Measurements from ENCODE around the gene DZIP1L. TPM values are rescaled to one million over a fixed set of nuclear protein-coding genes. Genes with fewer than 3 reads are reported as not detected.
"Not testable (repeated sequence)": the region's sequence is repeated elsewhere in the genome, so short reads cannot be mapped to it uniquely, and the experiment has no call there.

DZIP1L gene
- total RNA-seq, 1 experiment from 2014 or later = 6.2 TPM

DNA sequence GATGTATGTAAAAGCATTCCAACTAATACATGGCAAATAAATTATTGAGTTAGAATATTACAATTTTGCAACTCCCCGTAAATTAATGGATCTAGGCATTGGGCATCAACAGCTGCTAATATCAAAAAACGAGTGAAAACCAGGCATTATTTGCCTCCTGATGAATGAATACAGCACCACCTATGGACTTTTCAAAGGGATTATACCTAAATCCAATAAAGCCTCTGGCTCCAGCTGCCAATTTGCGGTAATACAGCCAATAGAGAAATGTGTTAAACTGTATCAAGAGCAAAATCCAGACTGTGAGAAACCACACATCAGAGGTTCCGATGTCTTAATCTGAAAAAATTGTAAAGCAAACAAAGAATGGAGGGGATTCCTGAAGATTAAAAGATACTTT lies 33.1 kb upstream of the DZIP1L start:
- CTCF ChIA-PET = interaction anchor here (0.6 to 0.7 kb wide), 2 partner anchors 84 to 1138 kb away, joined by 3 to 6 read pairs; no protein-coding TSS in a partner anchor
- Mint-ChIP-seq H3K36me3 (ENCODE audit: insufficient read depth, unreplicated experiment) (no peaks in the 10 kb centered on the region), H3K4me1 (ENCODE audit: insufficient read depth, unreplicated experiment) (no peaks in the 10 kb centered on the region), H3K4me3 (ENCODE audit: unreplicated experiment) (no peak overlapping the region), H3K9me3 (ENCODE audit: unreplicated experiment) (peaks cover 3% of the 10 kb centered on the region), H3K27ac (ENCODE audit: low read depth, unreplicated experiment) (no peak overlapping the region), H3K27me3 (ENCODE audit: insufficient read depth, unreplicated experiment) (no peaks in the 10 kb centered on the region)
- DNase-seq (ENCODE audit: unreplicated experiment) = peak; percentile 4
- TF ChIP-seq, protein P1, sequence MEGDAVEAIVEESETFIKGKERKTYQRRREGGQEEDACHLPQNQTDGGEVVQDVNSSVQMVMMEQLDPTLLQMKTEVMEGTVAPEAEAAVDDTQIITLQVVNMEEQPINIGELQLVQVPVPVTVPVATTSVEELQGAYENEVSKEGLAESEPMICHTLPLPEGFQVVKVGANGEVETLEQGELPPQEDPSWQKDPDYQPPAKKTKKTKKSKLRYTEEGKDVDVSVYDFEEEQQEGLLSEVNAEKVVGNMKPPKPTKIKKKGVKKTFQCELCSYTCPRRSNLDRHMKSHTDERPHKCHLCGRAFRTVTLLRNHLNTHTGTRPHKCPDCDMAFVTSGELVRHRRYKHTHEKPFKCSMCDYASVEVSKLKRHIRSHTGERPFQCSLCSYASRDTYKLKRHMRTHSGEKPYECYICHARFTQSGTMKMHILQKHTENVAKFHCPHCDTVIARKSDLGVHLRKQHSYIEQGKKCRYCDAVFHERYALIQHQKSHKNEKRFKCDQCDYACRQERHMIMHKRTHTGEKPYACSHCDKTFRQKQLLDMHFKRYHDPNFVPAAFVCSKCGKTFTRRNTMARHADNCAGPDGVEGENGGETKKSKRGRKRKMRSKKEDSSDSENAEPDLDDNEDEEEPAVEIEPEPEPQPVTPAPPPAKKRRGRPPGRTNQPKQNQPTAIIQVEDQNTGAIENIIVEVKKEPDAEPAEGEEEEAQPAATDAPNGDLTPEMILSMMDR (IDR thresholded peaks at IDR 0.05; ENCODE audit: unreplicated experiment) = no peak
- POLR2A ChIA-PET = interaction anchor here (1.1 kb wide), 1 partner anchor 33 kb away, joined by 3 read pairs; the partner anchor contains the start of gene DZIP1L
- no TSS peak for BruUV-seq (replicated peaks)
- intact Hi-C loops (cut with micrococcal nuclease) = no loop called here

DNA sequence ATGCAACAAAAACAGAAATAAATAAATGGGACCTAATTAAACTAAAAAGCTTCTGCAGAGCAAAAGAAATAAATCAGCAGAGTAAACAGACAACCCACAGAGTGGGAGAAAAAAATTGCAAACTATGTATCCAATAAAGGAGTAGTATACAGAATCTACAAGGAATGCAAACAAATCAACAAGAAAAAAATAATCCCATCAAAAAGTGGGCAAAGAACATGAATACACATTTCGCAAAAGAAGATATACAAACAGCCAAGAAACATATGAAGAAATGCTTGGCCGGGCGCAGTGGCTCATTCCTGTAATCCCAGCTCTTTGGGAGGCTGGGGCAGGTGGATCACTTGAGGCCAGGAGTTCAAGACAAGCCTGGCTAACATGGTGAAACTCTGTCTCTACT lies 26.8 kb upstream of the DZIP1L start:
- H3K4me3 Mint-ChIP-seq (ENCODE audit: unreplicated experiment); H3K4me1 Mint-ChIP-seq (ENCODE audit: insufficient read depth, unreplicated experiment); H3K27ac Mint-ChIP-seq (ENCODE audit: low read depth, unreplicated experiment); H3K27me3 Mint-ChIP-seq (ENCODE audit: insufficient read depth, unreplicated experiment); BruUV-seq (replicated peaks); H3K9me3 Mint-ChIP-seq (ENCODE audit: unreplicated experiment); DNase-seq (ENCODE audit: unreplicated experiment); intact Hi-C loops (cut with micrococcal nuclease); H3K36me3 Mint-ChIP-seq (ENCODE audit: insufficient read depth, unreplicated experiment): not testable (repeated sequence)
- ChIA-PET CTCF (interaction anchor here (0.6 kb wide), 1 partner anchor 327 kb away, joined by 3 read pairs; no protein-coding TSS in a partner anchor), POLR2A (interaction anchor here (0.7 kb wide), 1 partner anchor 476 kb away, joined by 3 read pairs; no protein-coding TSS in a partner anchor)

DNA sequence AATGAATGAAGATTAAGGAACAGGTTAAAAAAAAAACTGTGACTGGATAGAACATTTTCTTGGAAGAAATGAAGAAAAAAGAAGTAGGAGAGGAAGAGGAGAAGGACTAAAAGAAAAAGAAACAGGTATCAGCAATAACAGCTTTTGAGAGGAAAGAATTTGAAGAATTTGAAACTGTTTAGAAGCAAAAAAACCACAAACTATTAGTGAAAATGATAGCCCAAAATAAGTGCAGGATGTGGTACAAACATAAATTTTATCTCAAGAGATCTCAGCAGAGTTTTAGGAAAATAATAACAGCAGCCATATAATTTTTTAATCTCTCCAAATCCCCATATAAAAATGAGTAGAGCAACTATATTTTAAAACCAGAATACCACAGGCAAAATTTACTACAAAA lies 25.5 kb upstream of the DZIP1L start:
- H3K36me3 Mint-ChIP-seq (ENCODE audit: insufficient read depth, unreplicated experiment) = no peaks in the 10 kb centered on the region
- no peak overlapping the region for H3K27ac Mint-ChIP-seq (ENCODE audit: low read depth, unreplicated experiment)
- no peak for DNase-seq (ENCODE audit: unreplicated experiment)
- CTCF ChIA-PET = interaction anchor here (0.6 kb wide), 1 partner anchor 88 kb away, joined by 3 read pairs; no protein-coding TSS in a partner anchor
- BruUV-seq (replicated peaks) = no TSS peak
- H3K27me3 Mint-ChIP-seq (ENCODE audit: insufficient read depth, unreplicated experiment) = no peaks in the 10 kb centered on the region
- intact Hi-C loops (cut with micrococcal nuclease) = no loop called here
- TF ChIP-seq, protein P1 (IDR thresholded peaks at IDR 0.05; ENCODE audit: unreplicated experiment) = no peak
- POLR2A ChIA-PET = interaction anchor here (0.7 kb wide), 1 partner anchor 14 kb away, joined by 4 read pairs; no protein-coding TSS in a partner anchor
- H3K4me3 Mint-ChIP-seq (ENCODE audit: unreplicated experiment) = no peak overlapping the region
- peaks cover 6% of the 10 kb centered on the region for H3K9me3 Mint-ChIP-seq (ENCODE audit: unreplicated experiment)
- H3K4me1 Mint-ChIP-seq (ENCODE audit: insufficient read depth, unreplicated experiment) = no peaks in the 10 kb centered on the region

DNA sequence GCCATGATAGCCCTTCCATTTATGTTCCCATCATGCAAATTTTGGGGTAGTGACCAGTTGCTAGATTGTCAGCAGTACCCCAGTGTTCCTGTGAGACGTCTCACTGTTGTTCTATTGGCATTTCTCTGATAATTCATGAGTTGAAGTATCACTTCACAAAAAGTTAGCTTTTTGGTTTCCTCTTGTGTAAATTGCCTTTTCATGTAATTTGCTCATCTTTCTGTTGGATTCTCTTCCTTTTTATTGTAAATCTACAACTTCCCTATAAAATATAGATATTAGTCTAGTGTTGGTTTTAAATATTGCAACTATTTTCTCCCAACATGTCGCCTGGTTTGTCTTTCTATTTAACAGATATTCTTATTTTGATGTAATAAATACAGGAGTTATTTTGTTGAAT lies 24.3 kb upstream of the DZIP1L start:
- H3K9me3 Mint-ChIP-seq (ENCODE audit: unreplicated experiment) = peaks cover 6% of the 10 kb centered on the region
- no peak overlapping the region for H3K27ac Mint-ChIP-seq (ENCODE audit: low read depth, unreplicated experiment)
- DNase-seq (ENCODE audit: unreplicated experiment) = no peak
- TF ChIP-seq, protein P1 (IDR thresholded peaks at IDR 0.05; ENCODE audit: unreplicated experiment) = no peak
- H3K4me3 Mint-ChIP-seq (ENCODE audit: unreplicated experiment) = no peak overlapping the region
- ChIA-PET CTCF (interaction anchor here (0.9 kb wide), 1 partner anchor 16 kb away, joined by 4 read pairs; no protein-coding TSS in a partner anchor), POLR2A (no interaction called here)
- BruUV-seq (replicated peaks) = no TSS peak
- no peaks in the 10 kb centered on the region for H3K4me1 Mint-ChIP-seq (ENCODE audit: insufficient read depth, unreplicated experiment)
- intact Hi-C loops (cut with micrococcal nuclease) = no loop called here
- H3K36me3 Mint-ChIP-seq (ENCODE audit: insufficient read depth, unreplicated experiment) = no peaks in the 10 kb centered on the region
- no peaks in the 10 kb centered on the region for H3K27me3 Mint-ChIP-seq (ENCODE audit: insufficient read depth, unreplicated experiment)

DNA sequence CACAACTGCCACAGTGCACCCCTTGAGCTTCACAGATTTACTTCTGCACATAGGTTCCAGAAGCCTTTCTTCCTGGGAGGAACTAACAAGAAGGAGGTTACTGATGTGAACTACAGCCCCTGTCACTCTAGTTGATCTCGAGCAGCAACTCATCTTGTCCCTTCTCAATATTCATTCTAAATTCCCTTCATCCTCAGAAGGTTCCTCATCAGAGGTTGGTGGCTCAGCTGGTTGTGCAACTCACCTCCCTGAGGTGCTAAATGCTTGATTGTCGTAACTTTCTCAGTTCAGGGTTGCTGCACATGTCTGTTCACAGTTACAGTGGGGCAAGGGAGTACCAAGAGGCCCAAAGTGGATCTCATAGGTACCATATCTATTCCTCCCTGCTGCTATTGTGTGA lies 22.5 kb upstream of the DZIP1L start:
- no peak overlapping the region for H3K4me3 Mint-ChIP-seq (ENCODE audit: unreplicated experiment)
- CTCF ChIA-PET = no interaction called here
- no peaks in the 10 kb centered on the region for H3K27me3 Mint-ChIP-seq (ENCODE audit: insufficient read depth, unreplicated experiment)
- no peaks in the 10 kb centered on the region for H3K9me3 Mint-ChIP-seq (ENCODE audit: unreplicated experiment)
- H3K27ac Mint-ChIP-seq (ENCODE audit: low read depth, unreplicated experiment) = no peak overlapping the region
- POLR2A ChIA-PET = no interaction called here
- TF ChIP-seq, protein P1 (IDR thresholded peaks at IDR 0.05; ENCODE audit: unreplicated experiment) = no peak
- no peak for DNase-seq (ENCODE audit: unreplicated experiment)
- H3K36me3 Mint-ChIP-seq (ENCODE audit: insufficient read depth, unreplicated experiment) = no peaks in the 10 kb centered on the region
- no peaks in the 10 kb centered on the region for H3K4me1 Mint-ChIP-seq (ENCODE audit: insufficient read depth, unreplicated experiment)
- no TSS peak for BruUV-seq (replicated peaks)
- intact Hi-C loops (cut with micrococcal nuclease) = no loop called here

Data from MCF 10A (cell line).